GM12891 (cell line): ENCODE data around the gene GNB1L.

Experiments
- PAX5 ChIP-seq: IDR thresholded peaks from 2 replicates; pipeline ENCODE4 v1.6.1; 2011; ENCODE audit warnings: low read length, moderate library complexity, mild to moderate bottlenecking; ENCODE audit not compliant: insufficient read depth, severe bottlenecking
- POLR2A ChIP-seq: IDR thresholded peaks from 2 replicates; pipeline ENCODE4 v1.6.1; 2011; ENCODE audit warnings: low read depth, low read length, control low read depth
- POLR2AphosphoS5 ChIP-seq: IDR thresholded peaks from 2 replicates; pipeline ENCODE4 v1.6.1; 2011; ENCODE audit warnings: low read depth, low read length, control low read depth
- SPI1 ChIP-seq: IDR thresholded peaks from 2 replicates; pipeline ENCODE4 v1.6.1; 2011; ENCODE audit warnings: low read depth, low read length, control low read depth
- TAF1 ChIP-seq: IDR thresholded peaks from 2 replicates; pipeline ENCODE4 v1.6.1; 2011; ENCODE audit warnings: low read depth, low read length, control low read depth

DNA sequence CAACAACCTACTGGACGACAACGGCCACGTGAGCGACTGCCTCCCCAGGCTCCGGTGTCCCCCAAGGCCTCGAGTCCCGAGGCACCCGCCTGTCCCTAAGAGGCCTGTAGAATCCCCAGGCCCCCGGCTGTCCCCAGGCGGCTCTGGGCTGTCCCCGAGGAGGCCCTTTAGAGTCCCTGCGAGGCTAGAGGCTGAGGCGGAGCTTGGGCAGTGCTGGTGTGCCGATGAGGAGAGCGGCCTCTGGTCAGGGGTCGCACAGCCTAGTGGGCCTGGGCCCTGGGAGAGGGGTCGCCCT is 90.4 kb downstream of the GNB1L start:
- TF ChIP-seq POLR2A: no peak
- TF ChIP-seq TAF1: no peak
- TF ChIP-seq PAX5: no peak
- TF ChIP-seq POLR2AphosphoS5: no peak
- TF ChIP-seq SPI1: no peak
